Measurements from ENCODE around the gene FOXO6. TPM values are rescaled to one million over a fixed set of nuclear protein-coding genes. Genes with fewer than 3 reads are reported as not detected.

Gene FOXO6
- total RNA-seq, 1 donor from 2014 or later, result 1.4 TPM

DNA sequence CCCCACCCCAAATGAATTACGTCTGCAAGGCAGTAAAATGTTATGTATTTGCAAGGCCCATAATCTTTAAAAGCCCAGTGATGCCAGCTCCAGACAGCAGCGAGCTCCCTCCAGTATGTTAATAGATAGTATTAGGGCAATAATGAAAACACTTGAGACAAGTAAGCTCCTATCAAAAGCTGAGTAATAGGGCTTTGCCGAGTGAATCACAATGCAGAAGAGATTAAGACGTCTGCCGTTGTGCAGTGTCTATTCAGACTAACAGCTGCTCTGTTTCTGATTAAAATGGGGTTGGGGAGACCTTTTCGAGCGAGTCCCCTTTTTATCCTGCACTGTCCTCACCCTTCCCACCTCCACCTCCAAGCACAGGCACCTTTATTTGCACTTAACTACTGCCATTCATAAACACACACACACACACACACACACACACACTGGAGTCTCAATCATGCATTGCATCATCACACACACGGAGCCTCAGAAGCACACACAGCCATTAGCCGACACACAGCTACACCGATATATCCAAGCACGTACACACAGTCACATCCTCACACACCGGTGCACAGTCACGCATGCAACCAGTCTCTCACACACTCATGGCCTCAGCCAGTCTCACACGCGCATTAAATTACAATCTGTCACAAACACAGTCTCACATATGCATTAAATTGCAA is 46.0 kb upstream of the FOXO6 start:
- H3K27me3 Mint-ChIP-seq (ENCODE audit: low read depth), result peaks cover 4% of the 10 kb centered on the region
- no peaks in the 10 kb centered on the region for H3K9me3 Mint-ChIP-seq
- peaks cover 15% of the 10 kb centered on the region for H3K4me1 Mint-ChIP-seq
- no peak for DNase-seq (ENCODE audit: low read depth, low spot score)
- H3K4me3 Mint-ChIP-seq, result no peak overlapping the region
- no peak overlapping the region for H3K27ac Mint-ChIP-seq (ENCODE audit: unreplicated experiment)
- no peaks in the 10 kb centered on the region for H3K36me3 Mint-ChIP-seq (ENCODE audit: low read depth)
- TF ChIP-seq, protein P1, sequence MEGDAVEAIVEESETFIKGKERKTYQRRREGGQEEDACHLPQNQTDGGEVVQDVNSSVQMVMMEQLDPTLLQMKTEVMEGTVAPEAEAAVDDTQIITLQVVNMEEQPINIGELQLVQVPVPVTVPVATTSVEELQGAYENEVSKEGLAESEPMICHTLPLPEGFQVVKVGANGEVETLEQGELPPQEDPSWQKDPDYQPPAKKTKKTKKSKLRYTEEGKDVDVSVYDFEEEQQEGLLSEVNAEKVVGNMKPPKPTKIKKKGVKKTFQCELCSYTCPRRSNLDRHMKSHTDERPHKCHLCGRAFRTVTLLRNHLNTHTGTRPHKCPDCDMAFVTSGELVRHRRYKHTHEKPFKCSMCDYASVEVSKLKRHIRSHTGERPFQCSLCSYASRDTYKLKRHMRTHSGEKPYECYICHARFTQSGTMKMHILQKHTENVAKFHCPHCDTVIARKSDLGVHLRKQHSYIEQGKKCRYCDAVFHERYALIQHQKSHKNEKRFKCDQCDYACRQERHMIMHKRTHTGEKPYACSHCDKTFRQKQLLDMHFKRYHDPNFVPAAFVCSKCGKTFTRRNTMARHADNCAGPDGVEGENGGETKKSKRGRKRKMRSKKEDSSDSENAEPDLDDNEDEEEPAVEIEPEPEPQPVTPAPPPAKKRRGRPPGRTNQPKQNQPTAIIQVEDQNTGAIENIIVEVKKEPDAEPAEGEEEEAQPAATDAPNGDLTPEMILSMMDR (conservative IDR thresholded peaks at IDR 0.05), result no peak

DNA sequence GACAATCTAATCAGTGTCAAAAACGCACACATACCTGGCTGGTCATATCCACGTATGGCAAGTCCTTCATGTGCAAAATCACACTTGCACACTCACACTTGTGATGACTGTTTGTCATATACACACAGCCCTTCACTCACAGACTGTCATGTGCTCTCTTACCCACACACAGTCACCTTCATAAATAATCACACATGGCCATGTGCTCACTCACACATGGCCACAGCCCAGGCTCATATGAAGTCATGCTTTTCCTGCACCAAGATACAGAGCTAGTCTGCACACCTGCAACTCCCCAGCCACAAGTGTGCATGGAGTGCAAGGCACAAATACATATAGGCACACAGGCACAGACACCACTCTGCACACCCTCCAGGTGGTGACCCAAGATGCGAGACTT is 45.4 kb upstream of the FOXO6 start:
- H3K9me3 Mint-ChIP-seq, result no peaks in the 10 kb centered on the region
- DNase-seq (ENCODE audit: low read depth, low spot score), result no peak
- H3K4me3 Mint-ChIP-seq, result no peak overlapping the region
- H3K4me1 Mint-ChIP-seq, result peaks cover 15% of the 10 kb centered on the region
- H3K27ac Mint-ChIP-seq (ENCODE audit: unreplicated experiment), result no peak overlapping the region
- H3K27me3 Mint-ChIP-seq (ENCODE audit: low read depth), result no peaks in the 10 kb centered on the region
- no peaks in the 10 kb centered on the region for H3K36me3 Mint-ChIP-seq (ENCODE audit: low read depth)
- TF ChIP-seq, protein P1 (conservative IDR thresholded peaks at IDR 0.05), result no peak

DNA sequence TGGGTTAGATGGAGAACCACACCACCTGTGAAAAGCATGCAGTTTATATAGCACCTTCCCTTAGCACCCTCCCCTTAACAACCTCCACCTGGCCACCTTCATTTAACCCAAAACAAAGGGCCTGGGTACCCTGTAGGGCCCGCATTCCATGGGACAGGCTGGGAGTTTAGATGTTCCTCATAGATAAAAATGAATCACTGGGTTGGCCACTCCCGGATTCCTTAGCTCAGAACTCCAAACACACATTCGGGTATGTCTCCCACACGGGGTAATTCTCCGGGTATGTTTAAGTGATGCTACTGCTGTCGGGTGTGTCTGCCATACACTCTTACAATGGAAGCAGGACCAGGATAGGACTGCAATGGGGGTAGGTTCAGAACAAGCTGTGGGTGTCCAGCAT is 43.9 kb upstream of the FOXO6 start:
- TF ChIP-seq, protein P1 (conservative IDR thresholded peaks at IDR 0.05), result no peak
- Mint-ChIP-seq H3K27ac (ENCODE audit: unreplicated experiment) (no peak overlapping the region), H3K4me3 (no peak overlapping the region), H3K9me3 (no peaks in the 10 kb centered on the region), H3K27me3 (ENCODE audit: low read depth) (no peaks in the 10 kb centered on the region), H3K4me1 (peaks cover 15% of the 10 kb centered on the region), H3K36me3 (ENCODE audit: low read depth) (no peaks in the 10 kb centered on the region)
- DNase-seq (ENCODE audit: low read depth, low spot score), result no peak

DNA sequence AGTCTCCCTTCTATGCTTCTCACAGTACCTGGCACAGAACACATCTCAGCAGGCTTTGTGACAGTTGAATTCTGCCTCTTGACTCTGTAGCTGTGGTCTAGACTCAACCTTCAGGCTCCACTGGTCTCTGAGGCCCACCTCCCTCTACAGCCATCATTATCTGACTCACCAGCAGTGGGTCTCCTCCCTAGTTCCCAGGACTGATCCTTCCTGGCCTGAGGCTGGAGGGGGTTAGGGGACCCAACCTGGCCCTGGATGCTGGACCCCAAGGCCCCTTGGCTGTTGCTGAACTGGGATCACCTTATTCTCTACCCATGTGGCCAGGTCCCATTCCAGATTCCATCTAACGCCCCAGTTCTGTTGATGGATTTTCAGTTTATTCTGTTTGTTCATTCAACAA is 43.1 kb upstream of the FOXO6 start:
- Mint-ChIP-seq H3K27ac (ENCODE audit: unreplicated experiment) (no peak overlapping the region), H3K27me3 (ENCODE audit: low read depth) (no peaks in the 10 kb centered on the region), H3K4me1 (peaks cover 15% of the 10 kb centered on the region), H3K36me3 (ENCODE audit: low read depth) (no peaks in the 10 kb centered on the region), H3K9me3 (no peaks in the 10 kb centered on the region), H3K4me3 (no peak overlapping the region)
- TF ChIP-seq, protein P1 (conservative IDR thresholded peaks at IDR 0.05), result no peak
- DNase-seq (ENCODE audit: low read depth, low spot score), result no peak

DNA sequence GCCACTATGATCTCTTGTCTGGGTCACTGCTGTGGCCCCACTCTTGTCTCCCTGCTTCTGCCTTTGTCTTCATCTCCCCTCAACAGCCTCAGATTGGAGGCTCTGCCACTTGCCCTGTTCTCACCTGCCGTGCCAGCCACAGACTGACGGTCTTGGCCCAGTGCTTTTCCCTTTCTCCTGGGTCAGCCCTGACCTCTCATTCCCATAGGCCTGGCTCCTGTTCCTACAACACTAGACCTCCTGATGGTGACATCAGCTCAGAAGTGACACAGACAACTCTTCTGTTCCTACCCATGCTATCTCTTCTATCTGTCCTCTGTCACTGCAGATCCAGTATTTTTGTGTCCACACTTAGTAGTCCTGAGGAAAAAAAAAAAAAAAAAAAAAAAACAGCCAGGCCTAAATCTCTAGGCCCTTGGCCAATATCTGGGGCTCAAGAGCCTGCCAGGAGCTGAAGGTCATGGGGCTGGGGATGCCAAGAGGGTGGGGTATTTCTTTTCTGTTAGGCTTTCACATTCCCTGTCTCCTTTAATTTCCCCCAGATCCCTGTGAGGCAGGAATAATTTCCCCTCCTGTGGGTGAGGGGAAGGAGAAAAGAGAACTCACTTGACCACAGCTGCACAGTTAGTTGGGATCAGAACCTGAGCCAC is 42.0 kb upstream of the FOXO6 start:
- Mint-ChIP-seq H3K4me3 (no peak overlapping the region), H3K9me3 (no peaks in the 10 kb centered on the region), H3K27ac (ENCODE audit: unreplicated experiment) (peak overlapping the region; percentile 9), H3K27me3 (ENCODE audit: low read depth) (no peaks in the 10 kb centered on the region), H3K4me1 (peaks cover 15% of the 10 kb centered on the region), H3K36me3 (ENCODE audit: low read depth) (no peaks in the 10 kb centered on the region)
- TF ChIP-seq, protein P1 (conservative IDR thresholded peaks at IDR 0.05), result no peak
- DNase-seq (ENCODE audit: low read depth, low spot score), result no peak
